GM12875 (cell line): ENCODE results near the gene ANKZF1.

Experiments used
- H3K4me3 ChIP-seq: one replicate; pipeline ENCODE4 v1.5.1; 2011; ENCODE audit warnings: low read depth, low read length, control low read depth
- TF ChIP-seq, protein P1 (sequence below): IDR thresholded peaks from 2 replicates; pipeline ENCODE4 v1.5.1; 2011; ENCODE audit warnings: low read depth, mild to moderate bottlenecking, control low read depth, inconsistent platforms, low read length, moderate library complexity, borderline replicate concordance; ENCODE audit not compliant: insufficient read depth

ANKZF1 gene

DNA sequence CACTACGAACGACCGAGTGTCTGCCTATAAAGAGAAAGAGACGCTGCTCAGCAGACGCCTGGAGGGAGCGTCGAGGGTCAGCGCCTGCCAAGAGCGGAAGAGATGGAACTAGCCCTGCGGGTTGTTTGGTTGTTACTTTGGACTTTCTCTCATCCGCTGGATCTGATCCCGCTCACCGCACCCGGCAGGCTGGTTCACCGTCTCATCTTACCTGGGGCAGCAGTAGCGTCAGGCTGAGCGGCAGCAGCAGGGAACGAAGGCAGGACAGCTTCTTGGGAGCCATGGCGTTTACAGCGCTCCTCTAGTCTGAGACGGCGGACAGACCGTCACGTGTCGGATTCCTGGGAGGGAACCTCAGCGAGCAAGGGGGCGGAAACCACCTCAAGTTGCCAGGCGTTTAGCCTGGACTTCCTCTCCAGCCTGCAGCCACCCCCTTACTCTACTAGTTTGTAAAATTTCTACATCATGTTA lies 13.7 kb downstream of the ANKZF1 start:
- H3K4me3 ChIP-seq: no peak overlapping the region
- TF ChIP-seq, protein P1, sequence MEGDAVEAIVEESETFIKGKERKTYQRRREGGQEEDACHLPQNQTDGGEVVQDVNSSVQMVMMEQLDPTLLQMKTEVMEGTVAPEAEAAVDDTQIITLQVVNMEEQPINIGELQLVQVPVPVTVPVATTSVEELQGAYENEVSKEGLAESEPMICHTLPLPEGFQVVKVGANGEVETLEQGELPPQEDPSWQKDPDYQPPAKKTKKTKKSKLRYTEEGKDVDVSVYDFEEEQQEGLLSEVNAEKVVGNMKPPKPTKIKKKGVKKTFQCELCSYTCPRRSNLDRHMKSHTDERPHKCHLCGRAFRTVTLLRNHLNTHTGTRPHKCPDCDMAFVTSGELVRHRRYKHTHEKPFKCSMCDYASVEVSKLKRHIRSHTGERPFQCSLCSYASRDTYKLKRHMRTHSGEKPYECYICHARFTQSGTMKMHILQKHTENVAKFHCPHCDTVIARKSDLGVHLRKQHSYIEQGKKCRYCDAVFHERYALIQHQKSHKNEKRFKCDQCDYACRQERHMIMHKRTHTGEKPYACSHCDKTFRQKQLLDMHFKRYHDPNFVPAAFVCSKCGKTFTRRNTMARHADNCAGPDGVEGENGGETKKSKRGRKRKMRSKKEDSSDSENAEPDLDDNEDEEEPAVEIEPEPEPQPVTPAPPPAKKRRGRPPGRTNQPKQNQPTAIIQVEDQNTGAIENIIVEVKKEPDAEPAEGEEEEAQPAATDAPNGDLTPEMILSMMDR: no peak

DNA sequence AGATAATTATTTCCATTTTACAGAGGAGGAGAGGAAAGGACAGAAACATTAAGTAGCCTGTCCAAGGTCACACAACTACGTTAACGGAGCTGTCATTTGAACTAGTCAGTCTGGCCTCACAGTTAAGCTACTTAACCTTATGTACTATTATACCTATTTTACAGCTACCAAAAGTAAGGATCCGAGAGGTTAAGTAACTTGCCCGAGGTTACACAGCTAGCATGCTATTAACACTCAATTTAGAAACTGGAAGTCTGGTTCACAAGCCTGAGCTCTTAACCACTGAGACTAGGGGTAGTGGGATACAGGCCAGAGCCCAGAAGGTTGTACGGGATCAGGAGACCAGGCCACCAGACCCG lies 15.2 kb downstream of the ANKZF1 start:
- TF ChIP-seq, protein P1: no peak
- peak overlapping the region; percentile 54 for H3K4me3 ChIP-seq

DNA sequence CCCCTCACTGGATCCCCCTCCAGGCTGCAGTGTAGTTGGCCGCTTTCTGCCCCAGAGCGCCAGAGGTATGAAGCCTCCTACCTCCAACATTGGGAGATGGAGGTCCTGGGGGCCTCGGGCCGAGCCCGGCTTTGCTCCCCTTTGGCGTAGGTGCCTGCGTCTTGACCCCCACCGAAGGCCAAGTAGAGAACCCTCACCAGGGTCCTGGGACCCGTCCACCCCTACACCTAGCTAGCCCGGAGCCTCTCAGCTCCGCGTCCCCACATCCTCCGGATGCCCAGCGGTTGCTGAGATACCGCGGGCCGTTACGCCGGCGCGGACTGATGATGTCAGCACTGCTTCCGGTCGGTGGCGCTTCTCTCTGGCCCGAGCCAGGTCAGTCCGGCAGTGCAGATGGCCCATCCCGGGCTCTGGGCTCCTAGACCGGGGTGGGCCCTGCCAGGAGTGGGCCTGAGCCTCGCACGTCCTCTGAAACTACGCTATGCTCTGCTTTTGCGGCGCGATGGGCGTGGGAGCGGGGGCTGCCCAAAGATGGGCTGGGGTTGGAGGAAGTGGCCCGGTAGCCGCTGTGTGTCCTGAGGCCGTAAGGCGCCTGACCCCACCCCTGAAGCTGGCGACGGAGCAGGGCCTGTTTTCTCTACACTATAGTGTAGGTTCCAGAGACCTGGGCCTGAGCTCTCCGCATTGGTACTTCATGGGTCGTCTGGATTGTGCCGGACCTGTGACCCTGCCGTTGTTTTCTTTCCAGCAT lies 15.7 kb downstream of the ANKZF1 start, which contains the start of the genes GLB1L and STK16:
Gene GLB1L, minus strand, starts transcription at position 297 of the 751 bp plus-strand sequence. CDS start 1,871 bp downstream, outside the sequence.
Gene STK16, plus strand, starts transcription at position 332 of the 751 bp plus-strand sequence. CDS start 521 bp downstream, outside the sequence.
- peak within 1 kb of the TSS; percentile 54 for H3K4me3 ChIP-seq
- TF ChIP-seq, protein P1: no peak

DNA sequence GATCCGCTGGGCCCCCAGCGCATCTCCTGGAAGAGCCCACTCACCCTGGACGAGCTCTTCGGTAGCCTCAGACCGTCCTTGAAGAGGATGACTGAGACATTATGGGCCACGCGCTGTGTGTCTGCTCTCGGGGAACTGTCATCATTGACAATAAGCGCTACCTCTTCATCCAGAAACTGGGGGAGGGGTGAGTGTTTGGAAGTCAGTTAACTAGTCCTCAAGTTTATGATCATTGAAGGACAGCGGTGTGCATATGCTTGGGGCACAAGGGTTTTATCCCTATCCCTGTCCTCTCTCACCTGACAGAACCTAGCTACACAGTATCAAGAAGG lies 16.3 kb downstream of the ANKZF1 start:
- TF ChIP-seq, protein P1: no peak
- H3K4me3 ChIP-seq: peak overlapping the region; percentile 54

DNA sequence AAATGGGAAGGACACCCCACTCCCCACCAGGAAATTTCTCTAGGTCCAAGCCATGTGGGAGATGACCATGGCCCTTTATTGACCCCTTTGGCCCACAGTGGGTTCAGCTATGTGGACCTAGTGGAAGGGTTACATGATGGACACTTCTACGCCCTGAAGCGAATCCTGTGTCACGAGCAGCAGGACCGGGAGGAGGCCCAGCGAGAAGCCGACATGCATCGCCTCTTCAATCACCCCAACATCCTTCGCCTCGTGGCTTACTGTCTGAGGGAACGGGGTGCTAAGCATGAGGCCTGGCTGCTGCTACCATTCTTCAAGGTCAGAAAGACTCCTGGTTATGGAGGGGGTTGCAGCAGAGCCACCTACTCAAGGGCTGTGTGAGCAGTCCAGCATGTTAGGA lies 17.0 kb downstream of the ANKZF1 start:
- H3K4me3 ChIP-seq: no peak overlapping the region
- TF ChIP-seq, protein P1: no peak

DNA sequence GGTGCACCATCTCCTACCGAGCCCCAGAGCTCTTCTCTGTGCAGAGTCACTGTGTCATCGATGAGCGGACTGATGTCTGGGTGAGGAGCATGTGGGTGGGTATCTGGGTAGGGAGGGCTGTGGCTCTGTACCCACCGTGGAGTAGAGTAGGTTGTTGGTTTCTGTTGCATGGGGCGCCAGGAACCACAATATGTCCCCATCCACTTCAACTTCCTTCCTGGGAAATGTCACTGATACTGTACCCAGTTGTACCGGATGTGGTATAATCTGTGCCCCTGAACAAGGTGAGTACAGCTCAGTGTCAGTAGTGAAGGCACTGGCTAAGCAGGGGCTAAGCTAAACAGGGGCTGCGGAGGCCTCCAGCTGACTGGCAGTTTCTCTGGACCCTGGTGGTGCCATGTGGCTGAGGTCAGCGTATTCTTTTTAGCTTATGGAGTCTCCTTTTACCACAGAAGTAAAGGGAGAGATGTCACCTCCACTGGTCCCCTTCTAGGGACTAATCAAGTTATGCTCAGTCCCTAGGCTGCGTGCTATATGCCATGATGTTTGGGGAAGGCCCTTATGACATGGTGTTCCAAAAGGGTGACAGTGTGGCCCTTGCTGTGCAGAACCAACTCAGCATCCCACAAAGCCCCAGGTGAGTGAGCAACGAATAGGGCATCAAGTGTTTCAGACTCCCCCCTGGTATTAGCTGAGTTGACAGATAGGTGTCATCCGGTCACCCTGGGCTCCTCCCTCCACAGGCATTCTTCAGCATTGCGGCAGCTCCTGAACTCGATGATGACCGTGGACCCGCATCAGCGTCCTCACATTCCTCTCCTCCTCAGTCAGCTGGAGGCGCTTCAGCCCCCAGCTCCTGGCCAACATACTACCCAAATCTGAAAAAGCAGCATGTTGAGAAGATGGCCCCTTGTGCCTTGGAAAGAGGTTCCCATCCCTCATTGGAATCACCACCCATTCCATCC lies 18.4 kb downstream of the ANKZF1 start:
- no peak overlapping the region for H3K4me3 ChIP-seq
- TF ChIP-seq, protein P1: no peak
